ENCODE data around the gene SLC1A1.

GRCh38 chr9:4497395-4497794 is 7.1 kb downstream of the SLC1A1 start:
- TF ChIP-seq POLR2AphosphoS5 (IDR thresholded peaks at IDR 0.05; ENCODE audit: borderline replicate concordance, low read depth, low read length) (no peak), EZH2 (IDR thresholded peaks at IDR 0.05) (no peak)
